Stimulated activated naive CD8-positive, alpha-beta T cell treated with anti-CD3 and anti-CD28 coated beads, Interleukin-15, Interleukin-2, amounts not matched to agents 100 ng/mL and 50 ng/mL, for 24 hours (primary cell): ENCODE data around the gene ACOX3.
"Not testable (repeated sequence)": the region's sequence is repeated elsewhere in the genome, so short reads cannot be mapped to it uniquely, and the experiment has no call there.

Experiments
- H3K27ac Mint-ChIP-seq: one replicate; pipeline ENCODE4 v1.8.0; 2021; ENCODE audit warnings: mild to moderate bottlenecking, mixed read lengths
- H3K27me3 Mint-ChIP-seq: one replicate; pipeline ENCODE4 v1.8.0; 2021; ENCODE audit warnings: mixed read lengths
- H3K36me3 Mint-ChIP-seq: one replicate; pipeline ENCODE4 v1.8.0; 2021; ENCODE audit warnings: low read depth, mixed read lengths
- H3K4me1 Mint-ChIP-seq: one replicate; pipeline ENCODE4 v1.8.0; 2021; ENCODE audit warnings: low read depth, mixed read lengths
- H3K4me3 Mint-ChIP-seq: one replicate; pipeline ENCODE4 v1.8.0; 2021; ENCODE audit warnings: mild to moderate bottlenecking, mixed read lengths
- H3K9me3 Mint-ChIP-seq: one replicate; pipeline ENCODE4 v1.8.0; 2021; ENCODE audit warnings: mixed read lengths

The ACOX3 gene

GRCh38 chr4:8428288-8429097 is 12.0 kb downstream of the ACOX3 start:
- peak overlapping the region; percentile 86 for H3K27ac Mint-ChIP-seq
- H3K36me3 Mint-ChIP-seq = peaks cover 7% of the 10 kb centered on the region
- H3K9me3 Mint-ChIP-seq = no peaks in the 10 kb centered on the region
- peak overlapping the region; percentile 92 for H3K4me3 Mint-ChIP-seq
- no peaks in the 10 kb centered on the region for H3K27me3 Mint-ChIP-seq
- H3K4me1 Mint-ChIP-seq = peaks cover 21% of the 10 kb centered on the region

- Mint-ChIP-seq H3K27me3 (no peaks in the 10 kb centered on the region), H3K4me3 (peak overlapping the region; percentile 92), H3K27ac (peak overlapping the region; percentile 86), H3K4me1 (peaks cover 21% of the 10 kb centered on the region), H3K36me3 (peaks cover 7% of the 10 kb centered on the region), H3K9me3 (no peaks in the 10 kb centered on the region)
Measured at GRCh38 chr4:8427761-8428287, 12.7 kb downstream of the ACOX3 start.

GRCh38 chr4:8427262-8427661 is 13.3 kb downstream of the ACOX3 start:
- Mint-ChIP-seq H3K4me3 (peak overlapping the region; percentile 92), H3K27ac (peak overlapping the region; percentile 60), H3K27me3 (no peaks in the 10 kb centered on the region), H3K9me3 (no peaks in the 10 kb centered on the region), H3K4me1 (peaks cover 21% of the 10 kb centered on the region), H3K36me3 (peaks cover 7% of the 10 kb centered on the region)

- Mint-ChIP-seq H3K36me3 (peaks cover 14% of the 10 kb centered on the region), H3K4me1 (peaks cover 32% of the 10 kb centered on the region), H3K27me3 (no peaks in the 10 kb centered on the region), H3K9me3 (no peaks in the 10 kb centered on the region), H3K4me3 (no peak overlapping the region), H3K27ac (no peak overlapping the region)
Measured at GRCh38 chr4:8422786-8423185, 17.7 kb downstream of the ACOX3 start.

- no peak overlapping the region for H3K4me3 Mint-ChIP-seq
- H3K27ac Mint-ChIP-seq = no peak overlapping the region
- peaks cover 33% of the 10 kb centered on the region for H3K4me1 Mint-ChIP-seq
- H3K36me3 Mint-ChIP-seq = peaks cover 18% of the 10 kb centered on the region
- no peaks in the 10 kb centered on the region for H3K9me3 Mint-ChIP-seq
- H3K27me3 Mint-ChIP-seq = no peaks in the 10 kb centered on the region
Measured at GRCh38 chr4:8422327-8422726, 18.2 kb downstream of the ACOX3 start.

GRCh38 chr4:8420151-8420550 is 20.4 kb downstream of the ACOX3 start:
- Mint-ChIP-seq H3K4me1 (peaks cover 24% of the 10 kb centered on the region), H3K36me3 (peaks cover 32% of the 10 kb centered on the region), H3K27ac (peak overlapping the region; percentile 90)
- H3K9me3 Mint-ChIP-seq, H3K4me3 Mint-ChIP-seq, H3K27me3 Mint-ChIP-seq: not testable (repeated sequence)

GRCh38 chr4:8419222-8420041 is 21.1 kb downstream of the ACOX3 start:
- Mint-ChIP-seq H3K36me3 (peaks cover 31% of the 10 kb centered on the region), H3K27ac (peak overlapping the region; percentile 90), H3K4me1 (peaks cover 30% of the 10 kb centered on the region), H3K27me3 (no peaks in the 10 kb centered on the region), H3K9me3 (no peaks in the 10 kb centered on the region), H3K4me3 (peak overlapping the region; percentile 48)

- Mint-ChIP-seq H3K36me3 (peaks cover 35% of the 10 kb centered on the region), H3K27ac (no peak overlapping the region), H3K4me1 (peaks cover 39% of the 10 kb centered on the region), H3K27me3 (no peaks in the 10 kb centered on the region), H3K4me3 (no peak overlapping the region), H3K9me3 (no peaks in the 10 kb centered on the region)
Measured at GRCh38 chr4:8417071-8417614, 23.4 kb downstream of the ACOX3 start.

GRCh38 chr4:8414377-8414776 is 26.1 kb downstream of the ACOX3 start:
- Mint-ChIP-seq H3K27ac (peak overlapping the region; percentile 84), H3K9me3 (no peaks in the 10 kb centered on the region), H3K4me1 (peaks cover 37% of the 10 kb centered on the region), H3K27me3 (no peaks in the 10 kb centered on the region), H3K36me3 (peaks cover 31% of the 10 kb centered on the region), H3K4me3 (peak overlapping the region; percentile 27)

GRCh38 chr4:8412288-8412687 is 28.2 kb downstream of the ACOX3 start:
- Mint-ChIP-seq H3K36me3 (peaks cover 24% of the 10 kb centered on the region), H3K4me1 (peaks cover 24% of the 10 kb centered on the region), H3K27me3 (no peaks in the 10 kb centered on the region), H3K27ac (no peak overlapping the region), H3K4me3 (no peak overlapping the region), H3K9me3 (no peaks in the 10 kb centered on the region)

GRCh38 chr4:8411351-8412180 is 29.0 kb downstream of the ACOX3 start:
- Mint-ChIP-seq H3K36me3 (peaks cover 23% of the 10 kb centered on the region), H3K4me3 (no peak overlapping the region), H3K4me1 (peaks cover 24% of the 10 kb centered on the region), H3K9me3 (no peaks in the 10 kb centered on the region), H3K27ac (no peak overlapping the region), H3K27me3 (no peaks in the 10 kb centered on the region)

GRCh38 chr4:8410641-8411271 is 29.8 kb downstream of the ACOX3 start:
- Mint-ChIP-seq H3K27ac (no peak overlapping the region), H3K4me1 (peaks cover 24% of the 10 kb centered on the region), H3K27me3 (no peaks in the 10 kb centered on the region), H3K4me3 (no peak overlapping the region), H3K36me3 (peaks cover 20% of the 10 kb centered on the region), H3K9me3 (no peaks in the 10 kb centered on the region)

- H3K27me3 Mint-ChIP-seq = no peaks in the 10 kb centered on the region
- no peak overlapping the region for H3K4me3 Mint-ChIP-seq
- peaks cover 19% of the 10 kb centered on the region for H3K36me3 Mint-ChIP-seq
- peaks cover 24% of the 10 kb centered on the region for H3K4me1 Mint-ChIP-seq
- no peak overlapping the region for H3K27ac Mint-ChIP-seq
- no peaks in the 10 kb centered on the region for H3K9me3 Mint-ChIP-seq
Measured at GRCh38 chr4:8410066-8410625, 30.4 kb downstream of the ACOX3 start.
